OCI-LY1 (cell line): ENCODE results near the gene TMEM187.

Experiments used
- H2AFZ ChIP-seq: fragments of 200-600 bp; sonication (generic), shearing (Covaris generic); 2 replicates; pipeline ENCODE4 v1.6.0; 2014; ENCODE audit warnings: antibody characterized with exemption, mild to moderate bottlenecking, low read length
- H3F3A ChIP-seq: fragments of 200-600 bp; sonication (generic), shearing (Covaris generic); 2 replicates; pipeline ENCODE4 v1.6.0; 2014; ENCODE audit warnings: mild to moderate bottlenecking, antibody characterized with exemption, low read length, moderate library complexity; ENCODE audit not compliant: insufficient read depth
- H3K27ac ChIP-seq: fragments of 200-600 bp; sonication (generic); 2 replicates; pipeline ENCODE4 v1.5.1; 2014; ENCODE audit warnings: low read length, mixed run types, mild to moderate bottlenecking, low read depth; ENCODE audit not compliant: poor library complexity, severe bottlenecking
- H3K27me3 ChIP-seq: fragments of 200-600 bp; sonication (generic); 2 replicates; pipeline ENCODE4 v1.6.0; 2014; ENCODE audit warnings: antibody characterized with exemption, mild to moderate bottlenecking, low read length, moderate library complexity; ENCODE audit not compliant: insufficient read depth
- H3K36me3 ChIP-seq: fragments of 200-600 bp; sonication (generic); 2 replicates; pipeline ENCODE4 v1.6.1; 2014; ENCODE audit warnings: mild to moderate bottlenecking, antibody characterized with exemption, low read length, moderate library complexity, mixed read lengths; ENCODE audit not compliant: insufficient read depth
- H3K4me1 ChIP-seq: fragments of 200-600 bp; sonication (generic); 2 replicates; pipeline ENCODE4 v1.5.1; 2014; ENCODE audit warnings: mild to moderate bottlenecking, low read length, moderate library complexity; ENCODE audit not compliant: insufficient read depth, severe bottlenecking
- H3K4me2 ChIP-seq: fragments of 200-600 bp; sonication (generic), shearing (Covaris generic); 2 replicates; pipeline ENCODE4 v1.6.1; 2014; ENCODE audit warnings: low read length
- H3K4me3 ChIP-seq: fragments of 200-600 bp; sonication (generic); 2 replicates; pipeline ENCODE4 v1.5.1; 2014; ENCODE audit warnings: low read length, low read depth, mild to moderate bottlenecking, mixed read lengths; ENCODE audit not compliant: poor library complexity, severe bottlenecking
- H3K79me2 ChIP-seq: fragments of 200-600 bp; shearing (Covaris generic); 2 replicates; pipeline ENCODE4 v1.6.1; 2016; ENCODE audit warnings: mixed run types, low read length, mixed read lengths; ENCODE audit not compliant: insufficient read depth
- H3K9ac ChIP-seq: fragments of 200-600 bp; sonication (generic), shearing (Covaris generic); 2 replicates; pipeline ENCODE4 v1.6.1; 2014; ENCODE audit warnings: mild to moderate bottlenecking, low read length, mixed read lengths
- H3K9me2 ChIP-seq: fragments of 200-600 bp; sonication (generic), shearing (Covaris generic); 2 replicates; pipeline ENCODE4 v1.6.1; 2014; ENCODE audit warnings: low read depth, mild to moderate bottlenecking, low read length, mixed read lengths
- H3K9me3 ChIP-seq: fragments of 200-600 bp; shearing (Covaris generic); 2 replicates; pipeline ENCODE4 v1.6.1; 2014; ENCODE audit warnings: low read length, mixed read lengths
- H4K20me1 ChIP-seq: fragments of 200-600 bp; sonication (generic), shearing (Covaris generic); 2 replicates; pipeline ENCODE4 v1.6.0; 2016; ENCODE audit warnings: mild to moderate bottlenecking, low read length; ENCODE audit not compliant: insufficient read depth
- EZH2 ChIP-seq: fragments of 200-600 bp; sonication (generic), shearing (Covaris generic); IDR thresholded peaks from 2 replicates; pipeline ENCODE4 v1.8.0; 2017; ENCODE audit warnings: borderline replicate concordance, mixed run types, mild to moderate bottlenecking, antibody characterized with exemption, low read length, moderate library complexity, mixed read lengths
- TF ChIP-seq, protein P1 (sequence below): fragments of 200-600 bp; sonication (generic), shearing (Covaris generic); IDR thresholded peaks from 2 replicates; pipeline ENCODE4 v1.5.1; 2017; ENCODE audit warnings: mild to moderate bottlenecking, antibody characterized with exemption, low read length, moderate library complexity, mixed read lengths

TMEM187 gene

GRCh38 chrX:153931151-153931550, 41.4 kb upstream of the TMEM187 start:
- no peak overlapping the region for H3K27ac ChIP-seq
- H3K4me2 ChIP-seq: no peak overlapping the region
- H3K27me3 ChIP-seq: no peaks in the 10 kb centered on the region
- H2AFZ ChIP-seq: no peak overlapping the region
- H3K9me3 ChIP-seq: no peaks in the 10 kb centered on the region
- H3K36me3 ChIP-seq: peaks cover 27% of the 10 kb centered on the region; the same call in 1 of the 2 replicates
- no peaks in the 10 kb centered on the region for H3K79me2 ChIP-seq
- H3K4me3 ChIP-seq: no peak overlapping the region
- TF ChIP-seq, protein P1, sequence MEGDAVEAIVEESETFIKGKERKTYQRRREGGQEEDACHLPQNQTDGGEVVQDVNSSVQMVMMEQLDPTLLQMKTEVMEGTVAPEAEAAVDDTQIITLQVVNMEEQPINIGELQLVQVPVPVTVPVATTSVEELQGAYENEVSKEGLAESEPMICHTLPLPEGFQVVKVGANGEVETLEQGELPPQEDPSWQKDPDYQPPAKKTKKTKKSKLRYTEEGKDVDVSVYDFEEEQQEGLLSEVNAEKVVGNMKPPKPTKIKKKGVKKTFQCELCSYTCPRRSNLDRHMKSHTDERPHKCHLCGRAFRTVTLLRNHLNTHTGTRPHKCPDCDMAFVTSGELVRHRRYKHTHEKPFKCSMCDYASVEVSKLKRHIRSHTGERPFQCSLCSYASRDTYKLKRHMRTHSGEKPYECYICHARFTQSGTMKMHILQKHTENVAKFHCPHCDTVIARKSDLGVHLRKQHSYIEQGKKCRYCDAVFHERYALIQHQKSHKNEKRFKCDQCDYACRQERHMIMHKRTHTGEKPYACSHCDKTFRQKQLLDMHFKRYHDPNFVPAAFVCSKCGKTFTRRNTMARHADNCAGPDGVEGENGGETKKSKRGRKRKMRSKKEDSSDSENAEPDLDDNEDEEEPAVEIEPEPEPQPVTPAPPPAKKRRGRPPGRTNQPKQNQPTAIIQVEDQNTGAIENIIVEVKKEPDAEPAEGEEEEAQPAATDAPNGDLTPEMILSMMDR: no peak
- TF ChIP-seq EZH2: no peak
- H3K9ac ChIP-seq: no peak overlapping the region
- no peaks in the 10 kb centered on the region for H3K9me2 ChIP-seq
- no peaks in the 10 kb centered on the region for H3F3A ChIP-seq
- H4K20me1 ChIP-seq: no peaks in the 10 kb centered on the region
- peaks cover 35% of the 10 kb centered on the region for H3K4me1 ChIP-seq

DNA sequence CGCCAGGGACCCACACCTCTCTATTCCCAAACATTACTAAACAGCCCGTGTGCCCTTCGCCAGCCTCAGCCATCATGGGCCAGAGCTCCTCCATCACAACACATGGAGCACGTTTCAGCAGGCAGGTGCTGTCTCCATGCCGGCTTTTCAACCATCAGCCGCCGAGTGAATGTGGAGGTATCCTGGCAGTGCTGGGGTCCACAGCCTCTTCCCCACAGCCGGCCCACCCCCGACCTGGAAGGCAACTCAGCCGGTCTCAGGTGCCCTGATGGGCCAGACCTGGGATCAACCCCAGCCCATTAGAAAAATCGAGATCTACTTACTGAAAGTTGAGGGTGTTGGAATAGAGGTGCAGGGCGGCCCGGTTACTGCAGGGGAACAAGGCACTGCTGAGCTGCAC, 40.8 kb upstream of the TMEM187 start:
- H3K9ac ChIP-seq: no peak overlapping the region
- no peak overlapping the region for H2AFZ ChIP-seq
- no peaks in the 10 kb centered on the region for H3K9me2 ChIP-seq
- H3K36me3 ChIP-seq: peaks cover 27% of the 10 kb centered on the region; the same call in 1 of the 2 replicates
- peaks cover 30% of the 10 kb centered on the region for H3K4me1 ChIP-seq
- no peaks in the 10 kb centered on the region for H3K79me2 ChIP-seq
- TF ChIP-seq, protein P1: no peak
- TF ChIP-seq EZH2: no peak
- H3K4me3 ChIP-seq: no peak overlapping the region
- H3K4me2 ChIP-seq: no peak overlapping the region
- no peaks in the 10 kb centered on the region for H4K20me1 ChIP-seq
- H3K9me3 ChIP-seq: no peaks in the 10 kb centered on the region
- H3K27me3 ChIP-seq: no peaks in the 10 kb centered on the region
- H3K27ac ChIP-seq: no peak overlapping the region
- no peaks in the 10 kb centered on the region for H3F3A ChIP-seq

DNA sequence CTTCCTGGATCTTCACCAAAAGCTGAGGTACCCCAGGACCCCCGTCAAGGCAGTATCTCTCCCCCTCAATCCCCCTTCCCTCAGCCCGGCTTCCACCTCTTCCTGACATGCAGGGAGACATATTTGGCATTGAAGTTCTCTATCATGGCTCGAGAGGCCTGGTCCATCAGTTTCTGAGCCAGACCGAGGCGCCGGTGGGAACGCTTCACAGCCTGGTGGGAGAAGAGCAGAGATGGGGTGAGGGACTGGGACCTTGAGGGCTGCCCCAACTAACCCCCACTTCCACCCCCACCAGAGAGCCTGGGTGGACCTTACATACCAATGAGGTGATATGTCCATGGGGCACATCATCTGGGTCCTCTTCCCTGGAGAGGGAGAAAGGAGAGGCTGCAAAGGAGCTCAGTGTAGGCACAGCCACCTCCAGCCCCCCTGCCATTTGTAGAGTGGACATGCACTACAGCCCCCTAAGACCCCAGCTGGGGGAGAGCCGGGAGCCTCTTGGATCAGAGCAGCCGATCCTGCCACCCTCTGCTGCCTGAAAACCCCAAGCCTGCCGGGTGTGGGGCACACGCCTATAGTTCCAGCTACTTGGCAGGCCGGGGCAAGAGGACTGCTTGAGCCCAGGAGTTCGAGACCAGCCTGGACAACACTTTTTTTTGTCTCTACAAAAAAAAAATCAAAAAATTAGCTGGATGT, 40.2 kb upstream of the TMEM187 start:
- Histone ChIP-seq H3K27ac (no peak overlapping the region), H3K9me2 (no peaks in the 10 kb centered on the region), H3K4me1 (peaks cover 24% of the 10 kb centered on the region), H3K9me3 (no peaks in the 10 kb centered on the region), H3K4me2 (no peak overlapping the region), H3K36me3 (peaks cover 27% of the 10 kb centered on the region; the same call in 1 of the 2 replicates), H2AFZ (no peak overlapping the region), H4K20me1 (no peaks in the 10 kb centered on the region), H3K4me3 (no peak overlapping the region), H3K9ac (no peak overlapping the region), H3F3A (no peaks in the 10 kb centered on the region), H3K79me2 (no peaks in the 10 kb centered on the region), H3K27me3 (no peaks in the 10 kb centered on the region)
- TF ChIP-seq, protein P1: no peak
- no peak for TF ChIP-seq EZH2
